Mammary epithelial cell (primary cell): ENCODE measurements around the gene SMARCB1.

Experiments
- CTCF ChIP-seq, 2 donors: IDR thresholded peaks in 1 of 2; conservative IDR thresholded peaks in 1 of 2; 2 replicates each; pipeline ENCODE4 v1.5.1; 2011 to 2012; ENCODE audit warnings: inconsistent platforms in 2 of 2, low read length in 2 of 2, mild to moderate bottlenecking in 2 of 2, control low read depth in 1 of 2, low read depth in 1 of 2; ENCODE audit not compliant: insufficient read depth in 1 of 2; ENCODE audit errors: extremely low read depth in 1 of 2
- EZH2 ChIP-seq: IDR thresholded peaks from 2 replicates; pipeline ENCODE4 v1.6.1; 2012; ENCODE audit warnings: low read length, inconsistent platforms, borderline replicate concordance

- TF ChIP-seq CTCF (conservative IDR thresholded peaks at IDR 0.05 in 1 of 2, IDR thresholded peaks at IDR 0.05 in 1 of 2; ENCODE audit: extremely low read depth in 1 of 2, insufficient read depth in 1 of 2, low read depth in 1 of 2, low read length in 2 of 2) (no peak), EZH2 (no peak)
Observed at GRCh38 chr22:23775779-23776375, 10.9 kb upstream of the SMARCB1 start.
